ENCODE measurements around the gene MAP3K5. TPM values are rescaled to one million over a fixed set of nuclear protein-coding genes. Genes with fewer than 3 reads are reported as not detected.

MAP3K5 gene
- total and polyA plus RNA-seq, 2 of the 8 experiments (the other 6 are each of a cell fraction or from before 2014, with no cell fraction given) = 0.63 to 2.6 TPM

- H2BK15ac ChIP-seq (ENCODE audit: low read length) = no peak overlapping the region
- no peak overlapping the region for H3K4me2 ChIP-seq (ENCODE audit: insufficient read depth in 1 of 2, low read depth in 2 of 2, low read length in 2 of 2)
- ChIA-PET CTCF (ENCODE audit: partially characterized antibody) (no interaction called here), POLR2A (ENCODE audit: partially characterized antibody) (no interaction called here)
- H4K5ac ChIP-seq (ENCODE audit: insufficient read length, low read depth, low read length) = no peak overlapping the region
- TF ChIP-seq CBX8 (IDR thresholded peaks at IDR 0.05; ENCODE audit: borderline replicate concordance, low read depth, low read length) (no peak), RXRA (IDR thresholded peaks at IDR 0.05; ENCODE audit: insufficient read depth, low read depth, low read length) (no peak), ASH2L (IDR thresholded peaks at IDR 0.05; ENCODE audit: low read length) (no peak), BACH1 (IDR thresholded peaks at IDR 0.05; ENCODE audit: low read length) (no peak), SAP30 (IDR thresholded peaks at IDR 0.05; ENCODE audit: insufficient read depth, insufficient replicate concordance, low read length) (no peak), KDM4A (IDR thresholded peaks at IDR 0.05; ENCODE audit: low read depth, low read length, severe bottlenecking) (no peak), SRF (IDR thresholded peaks at IDR 0.05; ENCODE audit: low read depth, low read length) (no peak), CHD1 (IDR thresholded peaks at IDR 0.05; ENCODE audit: low read depth, low read length) (no peak), KDM1A (IDR thresholded peaks at IDR 0.05; ENCODE audit: borderline replicate concordance, low read length) (no peak), SIN3A (conservative IDR thresholded peaks at IDR 0.05 in 1 of 2, IDR thresholded peaks at IDR 0.05 in 1 of 2; ENCODE audit: low read depth in 1 of 2, low read length in 2 of 2) (no peak), POLR2AphosphoS5 (IDR thresholded peaks at IDR 0.05; ENCODE audit: low read depth, low read length) (no peak), E2F6 (IDR thresholded peaks at IDR 0.05) (no peak)
- H3K14ac ChIP-seq (ENCODE audit: insufficient read length) = no peak overlapping the region
- no peak overlapping the region for H3K18ac ChIP-seq (ENCODE audit: extremely low read depth, low read length)
- H3K9ac ChIP-seq (replicated peaks in 1 of 4; ENCODE audit: extremely low read depth in 1 of 4, low read depth in 3 of 4, low read length in 3 of 4) = no peak overlapping the region
- no peak for FAIRE-seq
- H4K91ac ChIP-seq (replicated peaks; ENCODE audit: insufficient read length, low read length) = no peak overlapping the region
- no peaks in the 10 kb centered on the region for H4K20me1 ChIP-seq (replicated peaks in 1 of 2; ENCODE audit: control insufficient read depth in 1 of 2, insufficient read depth in 2 of 2, low read length in 2 of 2)
- no peaks in the 10 kb centered on the region for H3K23me2 ChIP-seq (ENCODE audit: low read depth, low read length)
- no peak overlapping the region for H3K56ac ChIP-seq (replicated peaks; ENCODE audit: insufficient read length, low read depth, low read length)
- H3K4me3 ChIP-seq (ENCODE audit: extremely low read depth in 1 of 4, insufficient read depth in 2 of 4, low read depth in 3 of 4, low read length in 4 of 4) = no peak overlapping the region
- no peak for DNase-seq (ENCODE audit: low read depth in 1 of 2, low spot score in 2 of 2)
- no peaks in the 10 kb centered on the region for H3K36me3 ChIP-seq (ENCODE audit: control insufficient read depth in 2 of 4, insufficient read depth in 4 of 4, low read length in 3 of 4)
- 85% methylated on average over 3 of the region's 3 CpGs; no CpG with 5 or more reads in 1 of the 2 experiments for WGBS, 2 experiments (ENCODE audit: extremely low coverage in 1 of 2, insufficient coverage in 1 of 2, insufficient read length in 1 of 2, insufficient replicate concordance in 2 of 2, low coverage in 1 of 2, low lambda C conversion rate in 2 of 2, missing lambda C conversion rate in 1 of 2)
- no peaks in the 10 kb centered on the region for H3K27me3 ChIP-seq (replicated peaks in 1 of 4; ENCODE audit: control insufficient read depth in 3 of 4, extremely low read depth in 1 of 4, insufficient read depth in 3 of 4, low read length in 3 of 4)
- H2AFZ ChIP-seq (ENCODE audit: low read length) = no peak overlapping the region
- H3K4ac ChIP-seq (replicated peaks; ENCODE audit: insufficient read length, low read depth, low read length) = no peak overlapping the region
- H2BK20ac ChIP-seq (ENCODE audit: low read length) = no peak overlapping the region
- H2BK120ac ChIP-seq (replicated peaks; ENCODE audit: low read depth, low read length) = no peak overlapping the region
- no peak overlapping the region for H2BK5ac ChIP-seq (ENCODE audit: low read depth, low read length)
- no peak overlapping the region for H2AK5ac ChIP-seq (ENCODE audit: low read depth, low read length)
- no peak overlapping the region for H3K27ac ChIP-seq (ENCODE audit: low read depth, low read length)
- no peaks in the 10 kb centered on the region for H3K79me2 ChIP-seq (ENCODE audit: control insufficient read depth in 1 of 2, insufficient read depth in 2 of 2, low read length in 2 of 2)
- no peak overlapping the region for H3K23ac ChIP-seq (ENCODE audit: insufficient read length)
- no peaks in the 10 kb centered on the region for H3K9me3 ChIP-seq (ENCODE audit: insufficient read depth in 2 of 2, low read depth in 1 of 2, low read length in 1 of 2)
- H3K79me1 ChIP-seq (ENCODE audit: low read depth, low read length) = no peaks in the 10 kb centered on the region
- H4K8ac ChIP-seq (ENCODE audit: extremely low read depth, insufficient read depth, low read length) = no peak overlapping the region
- H3K4me1 ChIP-seq (replicated peaks in 1 of 4; ENCODE audit: control insufficient read depth in 3 of 4, insufficient read depth in 4 of 4, low read length in 3 of 4) = no peaks in the 10 kb centered on the region
- no peak overlapping the region for H2BK12ac ChIP-seq (ENCODE audit: low read depth, low read length)
These were observed 129.7 kb downstream of the MAP3K5 start for GRCh38 chr6:136662347-136663237.

Measured in H1 (cell line).